Measurements from ENCODE around the gene TRMT61B. TPM values are rescaled to one million over a fixed set of nuclear protein-coding genes. Genes with fewer than 3 reads are reported as not detected.

The TRMT61B gene
- total and polyA plus RNA-seq, 2 of the 13 experiments (the other 11 are each of a cell fraction or from before 2014, with no cell fraction given) = 19.7 to 23.5 TPM

- TF ChIP-seq SP4 (CRISPR knock-in tag; IDR thresholded peaks at IDR 0.05) = no peak
- no peak for TF ChIP-seq CHD4 (IDR thresholded peaks at IDR 0.05; ENCODE audit: borderline replicate concordance, low read length)
- TF ChIP-seq PCBP2 (optimal IDR thresholded peaks at IDR 0.05; ENCODE audit: low read depth, low read length, poor library complexity, severe bottlenecking) = no peak
- TF ChIP-seq SATB2 (CRISPR knock-in tag; IDR thresholded peaks at IDR 0.05) = no peak
- no peak for TF ChIP-seq EEA1 (CRISPR knock-in tag; IDR thresholded peaks at IDR 0.05; ENCODE audit: borderline replicate concordance)
- TF ChIP-seq TFE3 (CRISPR knock-in tag; IDR thresholded peaks at IDR 0.05) = peak; percentile 37; the same call in 1 of the 2 replicates
- TF ChIP-seq TP53 (CRISPR knock-in tag; conservative IDR thresholded peaks at IDR 0.05) = peak; percentile 84; the same call in 1 of the 2 replicates
- TF ChIP-seq ZNF776 (CRISPR knock-in tag; IDR thresholded peaks at IDR 0.05) = no peak
- TF ChIP-seq REXO4 (CRISPR knock-in tag; IDR thresholded peaks at IDR 0.05; ENCODE audit: borderline replicate concordance) = no peak
- no peak for TF ChIP-seq MLLT10 (CRISPR knock-in tag; IDR thresholded peaks at IDR 0.05)
- no peak for TF ChIP-seq DPF2 (CRISPR knock-in tag; IDR thresholded peaks at IDR 0.05; ENCODE audit: borderline replicate concordance, low read depth)
- TF ChIP-seq GZF1 (CRISPR knock-in tag; IDR thresholded peaks at IDR 0.05) = no peak
- TF ChIP-seq NONO (IDR thresholded peaks at IDR 0.05) = no peak
- peak; percentile 46; the same call in 1 of the 2 replicates for TF ChIP-seq NONO (CRISPR knock-in tag; conservative IDR thresholded peaks at IDR 0.05)
- TF ChIP-seq ZNF646 (CRISPR knock-in tag; IDR thresholded peaks at IDR 0.05) = no peak
- TF ChIP-seq ZNF432 (CRISPR knock-in tag; IDR thresholded peaks at IDR 0.05; ENCODE audit: borderline replicate concordance) = no peak
- no peak for TF ChIP-seq ZNF784 (CRISPR knock-in tag; IDR thresholded peaks at IDR 0.05; ENCODE audit: borderline replicate concordance)
- 0 out of 2 replicates have a peak, but pooled peaks have one; percentile 19 for TF ChIP-seq RFXAP (CRISPR knock-in tag; IDR thresholded peaks at IDR 0.05; ENCODE audit: borderline replicate concordance)
- TF ChIP-seq SMYD3 (CRISPR knock-in tag; IDR thresholded peaks at IDR 0.05) = no peak
- TF ChIP-seq STAT5B (CRISPR knock-in tag; IDR thresholded peaks at IDR 0.05) = no peak
- no peak for TF ChIP-seq ZNF773 (CRISPR knock-in tag; IDR thresholded peaks at IDR 0.05; ENCODE audit: borderline replicate concordance)
- TF ChIP-seq RARA (CRISPR knock-in tag; IDR thresholded peaks at IDR 0.05) = no peak
- no peak for TF ChIP-seq ATM (IDR thresholded peaks at IDR 0.05; ENCODE audit: borderline replicate concordance)
Measured at GRCh38 chr2:28895189-28895893, 25.2 kb upstream of the TRMT61B start (continued).
